HG03442 (cell line): ENCODE data around the gene CEP164.

Experiments
- ATAC-seq: cut with Tn5 transposase; IDR thresholded peaks from one replicate; pipeline ENCODE4 v1.9.1; 2021; ENCODE audit warnings: mild to moderate bottlenecking, moderate library complexity; ENCODE audit not compliant: unreplicated experiment

CEP164 gene

DNA sequence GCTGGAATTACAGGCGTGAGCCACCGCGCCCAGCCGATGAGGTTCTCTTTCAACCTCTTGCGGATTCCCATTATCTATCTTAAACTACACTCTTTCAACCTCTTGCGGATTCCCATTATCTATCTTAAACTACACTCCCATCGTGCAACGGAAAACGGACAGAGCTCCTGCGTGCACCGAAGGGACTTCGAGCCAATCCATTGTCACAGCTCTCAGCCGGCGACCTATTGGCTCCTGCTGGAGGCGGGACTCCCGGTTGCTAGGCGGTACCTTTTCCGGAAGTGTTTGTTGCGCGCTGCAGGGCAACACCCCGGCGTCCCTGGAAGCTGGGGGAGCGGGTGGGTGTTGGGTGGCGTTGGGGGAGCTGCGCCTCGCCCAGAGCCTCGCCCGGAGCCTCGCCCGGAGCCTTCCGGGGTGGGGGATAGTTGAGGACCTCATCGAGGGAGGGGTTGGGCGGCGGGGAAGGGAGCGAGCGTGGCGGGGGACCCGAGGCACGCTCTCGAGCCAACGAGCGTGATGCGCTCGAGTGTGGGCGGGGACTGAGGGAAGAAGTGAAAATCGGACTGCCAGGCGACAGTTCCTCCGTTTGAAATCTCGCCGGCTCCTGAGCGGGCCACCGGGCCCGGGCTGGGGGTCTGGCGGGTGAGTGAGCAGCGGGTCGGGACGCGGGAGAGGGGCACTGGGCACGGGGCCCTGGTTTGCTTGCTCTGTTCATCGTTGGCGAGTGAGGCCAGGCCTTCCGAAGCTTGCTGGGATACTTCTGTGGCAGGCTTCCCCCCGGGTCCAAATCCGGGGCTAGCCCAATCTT is at the start of gene CEP164:
Gene CEP164 (plus strand): TSS at position 288 of the 808 bp plus-strand sequence. CDS start 10,733 bp downstream, outside the sequence.
- ATAC-seq, result peak; percentile 95

GRCh38 chr11:117278347-117278746 is 49.3 kb upstream of the CEP164 start:
- no peak for ATAC-seq

DNA sequence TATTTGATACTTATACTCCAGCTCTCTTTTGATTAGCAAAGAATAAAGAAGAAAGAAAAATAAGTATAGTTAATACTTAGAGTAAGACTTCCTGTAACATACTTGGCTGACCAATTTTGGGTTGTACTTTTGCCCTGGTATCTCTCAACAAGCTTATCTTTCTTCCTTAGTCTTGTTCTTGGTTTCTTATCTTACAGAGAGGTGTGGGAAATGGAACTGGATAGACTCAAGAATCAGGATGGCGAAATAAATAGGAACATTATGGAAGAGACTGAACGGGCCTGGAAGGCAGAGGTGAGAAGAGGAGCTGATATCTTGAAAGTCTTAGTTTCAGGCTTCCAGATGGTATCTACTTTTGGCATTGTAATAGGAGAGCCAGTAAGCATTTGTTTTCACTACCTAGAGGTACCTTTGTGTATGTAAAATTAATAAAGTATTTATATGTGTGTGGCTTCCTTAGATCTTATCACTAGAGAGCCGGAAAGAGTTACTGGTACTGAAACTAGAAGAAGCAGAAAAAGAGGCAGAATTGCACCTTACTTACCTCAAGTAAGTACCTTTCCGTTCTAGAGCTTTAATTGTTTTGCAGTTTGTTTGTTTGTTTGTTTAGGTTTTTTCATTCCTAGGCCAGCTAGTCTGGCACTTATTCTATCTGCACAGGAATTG is 47.8 kb upstream of the CEP164 start:
- ATAC-seq, result no peak

DNA sequence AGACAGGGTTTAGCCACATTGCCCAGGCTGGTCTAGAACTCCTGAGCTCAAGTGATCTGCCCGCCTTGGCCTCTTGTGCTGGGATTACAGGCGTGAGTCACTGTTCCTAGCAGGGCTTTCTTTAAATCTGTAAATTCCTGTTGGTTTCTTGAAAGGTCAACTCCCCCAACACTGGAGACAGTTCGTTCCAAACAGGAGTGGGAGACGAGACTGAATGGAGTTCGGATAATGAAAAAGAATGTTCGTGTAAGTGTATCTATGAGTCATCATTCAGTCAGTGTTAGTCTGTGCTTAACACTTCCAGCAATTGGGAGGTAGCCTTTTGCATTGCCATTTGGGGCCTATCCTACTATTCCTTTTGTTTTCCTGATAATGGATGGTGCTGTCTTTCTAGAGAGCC is 46.5 kb upstream of the CEP164 start:
- ATAC-seq, result no peak

- no peak for ATAC-seq
These were observed 45.8 kb upstream of the CEP164 start for GRCh38 chr11:117281869-117282268.

DNA sequence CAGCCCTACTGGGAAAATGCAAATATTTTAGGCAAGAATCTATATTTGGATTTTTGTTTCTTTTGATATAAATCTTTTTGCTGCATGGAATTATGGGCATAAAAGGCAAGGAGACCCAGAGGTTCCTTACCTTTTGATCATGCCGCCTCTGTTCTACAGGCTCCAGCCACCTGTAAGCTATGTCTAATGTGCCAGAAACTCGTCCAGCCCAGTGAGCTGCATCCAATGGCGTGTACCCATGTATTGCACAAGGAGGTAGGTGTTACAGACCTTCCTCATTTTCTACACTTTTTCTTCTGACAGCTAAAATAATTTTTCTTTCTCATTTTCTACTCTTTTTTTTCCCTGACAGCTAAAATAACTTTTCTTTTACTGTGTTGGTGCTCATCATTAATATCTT is 44.7 kb upstream of the CEP164 start:
- no peak for ATAC-seq

- no peak for ATAC-seq
These were observed 43.6 kb upstream of the CEP164 start for GRCh38 chr11:117284053-117284452.

GRCh38 chr11:117286588-117286987 is 41.1 kb upstream of the CEP164 start:
- no peak for ATAC-seq

DNA sequence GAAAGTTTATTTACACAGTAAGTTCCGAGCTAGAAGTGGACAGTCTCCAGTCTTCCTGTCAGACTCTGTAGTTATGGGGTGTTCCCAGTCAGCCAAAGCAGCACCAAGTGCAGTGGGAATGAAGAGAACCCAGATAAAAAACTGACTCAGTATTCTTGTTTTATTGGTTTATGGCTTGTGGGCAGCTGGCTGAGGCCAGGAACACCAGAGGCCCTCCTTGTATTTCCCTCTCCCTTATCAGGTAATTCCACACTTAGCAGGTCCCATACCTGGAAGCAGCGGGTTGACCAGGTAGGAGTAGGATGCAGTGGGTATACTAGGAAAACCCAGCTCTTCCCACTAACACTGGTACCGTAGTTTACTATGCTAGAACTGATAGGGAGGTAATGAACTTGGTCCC is 40.0 kb upstream of the CEP164 start:
- no peak for ATAC-seq

DNA sequence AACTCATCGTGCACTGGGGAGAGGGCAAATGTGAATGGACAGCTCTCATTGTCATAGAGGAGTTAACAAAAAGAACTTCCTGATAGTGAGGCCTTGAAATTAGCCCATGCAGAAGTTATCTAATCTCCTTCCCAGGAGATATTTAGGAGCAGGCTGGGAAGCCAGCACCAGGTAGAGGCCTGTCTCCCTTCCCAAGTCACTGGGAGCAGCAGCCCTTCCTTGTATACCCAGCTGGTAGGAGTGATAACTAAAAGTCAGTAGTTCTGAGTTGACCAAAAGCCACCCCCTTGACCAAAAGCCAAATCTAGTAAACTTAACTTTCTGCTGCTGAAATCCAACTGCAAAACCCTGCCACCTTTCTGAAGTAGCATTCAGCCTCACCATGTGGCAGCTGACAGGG is 37.9 kb upstream of the CEP164 start:
- ATAC-seq, result no peak

- no peak for ATAC-seq
These were observed 36.8 kb upstream of the CEP164 start, which contains the start of gene BACE1-AS for GRCh38 chr11:117290809-117291396. BACE1-AS (plus strand) TSS chr11:117291346.

GRCh38 chr11:117292616-117293015 is 35.0 kb upstream of the CEP164 start:
- no peak for ATAC-seq

GRCh38 chr11:117295438-117296137 is 32.1 kb upstream of the CEP164 start:
- ATAC-seq, result no peak

DNA sequence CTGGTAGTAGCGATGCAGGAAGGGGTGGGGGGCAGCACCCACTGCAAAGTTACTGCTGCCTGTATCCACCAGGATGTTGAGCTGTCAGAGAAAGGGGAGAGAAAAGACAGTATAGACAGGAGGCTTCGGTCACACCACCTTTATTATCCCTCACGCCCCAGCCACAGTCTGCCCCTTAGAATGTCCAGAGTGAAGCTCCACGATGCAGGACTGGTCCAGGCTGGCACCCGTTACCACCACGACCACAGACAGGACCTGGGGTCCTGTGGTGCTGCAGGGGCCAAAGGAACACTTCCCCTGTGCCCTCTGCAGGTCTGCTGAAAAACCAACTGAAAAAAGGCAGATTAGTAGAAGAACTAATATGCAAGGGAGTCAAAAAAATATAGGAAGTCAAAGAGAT is 30.8 kb upstream of the CEP164 start:
- no peak for ATAC-seq

DNA sequence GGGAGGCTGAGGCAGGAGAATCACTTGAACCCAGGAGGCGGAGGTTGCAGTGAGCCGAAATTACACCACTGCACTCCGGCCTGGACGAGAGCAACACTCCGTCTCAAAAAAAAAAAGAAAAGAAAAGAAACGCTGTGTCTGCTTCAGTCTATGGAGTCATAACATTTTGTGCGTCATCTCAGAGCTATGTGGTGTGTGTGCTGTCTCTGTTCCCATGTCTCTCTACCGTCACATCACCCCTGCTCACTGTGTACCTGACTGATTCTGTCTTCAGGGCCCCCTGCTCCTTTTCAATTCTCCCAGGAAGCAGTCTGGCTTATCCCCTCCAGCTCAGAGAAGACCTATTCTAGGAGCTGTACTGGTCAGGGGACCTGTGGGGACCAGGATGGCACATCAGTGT is 29.5 kb upstream of the CEP164 start:
- ATAC-seq, result no peak

- ATAC-seq, result no peak
These were observed 28.0 kb upstream of the CEP164 start for GRCh38 chr11:117299351-117300282.

GRCh38 chr11:117300283-117300663 is 27.4 kb upstream of the CEP164 start:
- no peak for ATAC-seq

GRCh38 chr11:117300773-117301172 is 26.9 kb upstream of the CEP164 start:
- ATAC-seq, result no peak

GRCh38 chr11:117302228-117302627 is 25.4 kb upstream of the CEP164 start:
- no peak for ATAC-seq

- ATAC-seq, result no peak
These were observed 24.6 kb upstream of the CEP164 start for GRCh38 chr11:117303101-117303500.
